PC-9 (cell line): ENCODE measurements around the gene TRAF3. TPM values are rescaled to one million over a fixed set of nuclear protein-coding genes. Genes with fewer than 3 reads are reported as not detected.

Source experiments
- BruUV-seq: library from RNA; stranded (reverse); fragments of 400-500 nt; replicated peaks from 2 replicates; lab custom pipeline; 2021; lab: Mats Ljungman, UMichigan
- CTCF ChIA-PET: fragments of 300-600 bp; sonication (Branson Sonifier 250); formaldehyde crosslinking; loops from one replicate; lab custom pipeline; 2022; ENCODE audit warnings: antibody characterized with exemption; lab: Charles Lee
- POLR2A ChIA-PET: fragments of 300-600 bp; sonication (Branson Sonifier 250); formaldehyde crosslinking; loops from one replicate; lab custom pipeline; 2022; ENCODE audit warnings: antibody characterized with exemption; ENCODE audit not compliant: unreplicated experiment; lab: Charles Lee
- DNase-seq, 2 experiments: peaks; one replicate each; pipeline versions ENCODE4 v3.0.0 to v3.0.0-alpha.2; 2015 to 2022; ENCODE audit warnings: mixed read lengths in 1 of 2
- H2AFZ ChIP-seq: fragments of 200-600 bp; sonication (generic); 2 replicates; pipeline ENCODE4 v1.8.1; 2017; ENCODE audit warnings: antibody characterized with exemption
- H3F3A ChIP-seq: fragments of 200-600 bp; sonication (generic); 2 replicates; pipeline ENCODE4 v1.8.1; 2017; ENCODE audit warnings: antibody characterized with exemption, mild to moderate bottlenecking, low read depth; ENCODE audit not compliant: insufficient read depth
- H3K27ac ChIP-seq: fragments of 200-600 bp; sonication (generic); 2 replicates; pipeline ENCODE4 v1.6.1; 2016; ENCODE audit warnings: mixed run types
- H3K27me3 ChIP-seq: fragments of 200-600 bp; sonication (generic); 2 replicates; pipeline ENCODE4 v1.6.1; 2016; ENCODE audit warnings: low read depth, mixed run types; ENCODE audit not compliant: insufficient read depth
- H3K36me3 ChIP-seq: fragments of 200-600 bp; sonication (generic); 2 replicates; pipeline ENCODE4 v1.6.1; 2016; ENCODE audit warnings: low read depth, mixed run types
- H3K4me1 ChIP-seq: fragments of 200-600 bp; sonication (generic); replicated peaks from 2 replicates; pipeline ENCODE4 v1.6.1; 2016; ENCODE audit warnings: mixed run types; ENCODE audit not compliant: insufficient read depth
- H3K4me2 ChIP-seq: fragments of 200-600 bp; sonication (generic); 2 replicates; pipeline ENCODE4 v1.6.1; 2017; ENCODE audit warnings: mixed run types
- H3K4me3 ChIP-seq: fragments of 200-600 bp; sonication (generic); 2 replicates; pipeline ENCODE4 v1.6.1; 2016; ENCODE audit warnings: mixed run types
- H3K79me2 ChIP-seq: fragments of 200-600 bp; sonication (generic); 2 replicates; pipeline ENCODE4 v1.6.1; 2017; ENCODE audit warnings: low read depth, mixed run types
- H3K9me2 ChIP-seq: fragments of 200-600 bp; sonication (generic); 2 replicates; pipeline ENCODE4 v1.8.1; 2017; ENCODE audit warnings: mild to moderate bottlenecking; ENCODE audit not compliant: insufficient read depth
- H3K9me3 ChIP-seq: fragments of 200-600 bp; sonication (generic); 2 replicates; pipeline ENCODE4 v1.8.1; 2016; ENCODE audit warnings: low read depth; ENCODE audit not compliant: insufficient read depth
- H4K20me1 ChIP-seq: fragments of 200-600 bp; sonication (generic); 2 replicates; pipeline ENCODE4 v1.8.1; 2017; ENCODE audit not compliant: insufficient read depth
- EZH2 ChIP-seq: fragments of 200-600 bp; sonication (generic); IDR thresholded peaks from 2 replicates; pipeline ENCODE4 v1.8.0; 2017; ENCODE audit warnings: antibody characterized with exemption, low read depth
- intact Hi-C: fragments of 100-400 bp; cut with micrococcal nuclease; formaldehyde crosslinking; loops from one replicate; pipeline ENCODE4 v1.10.0; 2022; ENCODE audit not compliant: unreplicated experiment
- total RNA-seq: library from RNA; stranded (reverse); gene quantifications from 2 replicates; pipeline ENCODE4 v1.2.3, GENCODE V29; 2021
- TF ChIP-seq, protein P1 (sequence below): fragments of 200-600 bp; sonication (generic); conservative IDR thresholded peaks from 2 replicates; pipeline ENCODE4 v1.6.1; 2017; ENCODE audit warnings: mixed run types, antibody characterized with exemption, mild to moderate bottlenecking, moderate library complexity

Gene TRAF3
- total RNA-seq, 1 experiment from 2014 or later, result 41.3 TPM

DNA sequence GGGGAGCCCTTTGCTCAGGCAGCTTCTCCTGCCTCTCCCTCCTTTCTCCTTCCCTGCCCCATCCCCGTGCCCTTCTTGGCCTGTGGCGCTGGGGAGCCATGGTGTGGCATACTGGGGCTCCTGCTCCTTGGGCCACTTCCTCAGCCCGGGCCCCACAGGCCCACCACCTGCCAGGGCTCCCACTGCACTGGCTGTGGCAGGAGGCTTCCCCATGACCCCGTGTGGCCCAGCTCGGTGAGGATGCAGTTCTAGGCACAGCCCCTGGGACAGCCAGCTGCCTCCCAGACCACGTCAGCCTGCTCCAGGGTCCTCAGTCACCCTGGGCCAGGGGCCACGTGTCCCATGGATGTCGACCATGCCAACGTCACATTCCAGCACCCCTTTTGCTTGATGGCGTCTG is 132.2 kb downstream of the TRAF3 start:
- no peaks in the 10 kb centered on the region for H3K9me3 ChIP-seq
- H3K4me2 ChIP-seq, result no peak overlapping the region
- H3K9me2 ChIP-seq, result no peaks in the 10 kb centered on the region
- no TSS peak for BruUV-seq
- H2AFZ ChIP-seq, result no peak overlapping the region
- no peaks in the 10 kb centered on the region for H4K20me1 ChIP-seq
- H3K4me3 ChIP-seq, result no peak overlapping the region
- CTCF ChIA-PET, result interaction anchor here (0.5 kb wide), 1 partner anchor 177 kb away, joined by 5 read pairs; no protein-coding TSS in a partner anchor
- H3K27ac ChIP-seq, result no peak overlapping the region
- TF ChIP-seq, protein P1, sequence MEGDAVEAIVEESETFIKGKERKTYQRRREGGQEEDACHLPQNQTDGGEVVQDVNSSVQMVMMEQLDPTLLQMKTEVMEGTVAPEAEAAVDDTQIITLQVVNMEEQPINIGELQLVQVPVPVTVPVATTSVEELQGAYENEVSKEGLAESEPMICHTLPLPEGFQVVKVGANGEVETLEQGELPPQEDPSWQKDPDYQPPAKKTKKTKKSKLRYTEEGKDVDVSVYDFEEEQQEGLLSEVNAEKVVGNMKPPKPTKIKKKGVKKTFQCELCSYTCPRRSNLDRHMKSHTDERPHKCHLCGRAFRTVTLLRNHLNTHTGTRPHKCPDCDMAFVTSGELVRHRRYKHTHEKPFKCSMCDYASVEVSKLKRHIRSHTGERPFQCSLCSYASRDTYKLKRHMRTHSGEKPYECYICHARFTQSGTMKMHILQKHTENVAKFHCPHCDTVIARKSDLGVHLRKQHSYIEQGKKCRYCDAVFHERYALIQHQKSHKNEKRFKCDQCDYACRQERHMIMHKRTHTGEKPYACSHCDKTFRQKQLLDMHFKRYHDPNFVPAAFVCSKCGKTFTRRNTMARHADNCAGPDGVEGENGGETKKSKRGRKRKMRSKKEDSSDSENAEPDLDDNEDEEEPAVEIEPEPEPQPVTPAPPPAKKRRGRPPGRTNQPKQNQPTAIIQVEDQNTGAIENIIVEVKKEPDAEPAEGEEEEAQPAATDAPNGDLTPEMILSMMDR, result no peak
- no peak for TF ChIP-seq EZH2
- 0 out of 2 replicates have a peak, but pooled peaks cover 9% of the 10 kb centered on the region for H3K36me3 ChIP-seq
- H3K27me3 ChIP-seq, result no peaks in the 10 kb centered on the region
- POLR2A ChIA-PET, result no interaction called here
- no peaks in the 10 kb centered on the region for H3K79me2 ChIP-seq
- DNase-seq, result no peak
- intact Hi-C loops, result no loop called here
- peaks cover 4% of the 10 kb centered on the region; the same call in 1 of the 2 replicates for H3F3A ChIP-seq
- no peaks in the 10 kb centered on the region for H3K4me1 ChIP-seq

DNA sequence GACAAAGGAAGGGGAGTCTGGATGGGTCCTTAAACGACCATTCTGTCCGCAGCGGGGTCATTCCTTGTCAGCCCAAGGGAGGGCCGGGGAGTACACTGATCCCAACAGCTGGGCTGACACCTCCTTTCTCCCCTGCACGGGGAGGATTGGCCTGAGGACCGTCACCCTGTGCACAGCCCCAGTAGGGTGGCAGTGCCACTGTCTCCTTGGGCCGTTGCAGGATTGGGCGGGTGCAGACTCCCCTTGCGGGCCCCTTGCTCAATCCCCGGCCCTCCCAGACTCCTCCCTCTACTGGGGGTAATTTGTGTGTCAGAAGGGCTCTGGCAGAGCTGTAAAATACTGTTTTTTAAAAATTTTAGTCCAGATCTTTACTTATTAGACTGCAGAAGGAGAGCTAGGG is 132.7 kb downstream of the TRAF3 start:
- H3K36me3 ChIP-seq, result 0 out of 2 replicates have a peak, but pooled peaks cover 9% of the 10 kb centered on the region
- H3K4me2 ChIP-seq, result no peak overlapping the region
- ChIA-PET CTCF (no interaction called here), POLR2A (no interaction called here)
- no peak overlapping the region for H3K27ac ChIP-seq
- intact Hi-C loops, result no loop called here
- BruUV-seq, result no TSS peak
- no peaks in the 10 kb centered on the region for H3K79me2 ChIP-seq
- no peaks in the 10 kb centered on the region for H3K9me2 ChIP-seq
- TF ChIP-seq, protein P1, result no peak
- TF ChIP-seq EZH2, result no peak
- no peaks in the 10 kb centered on the region for H3K9me3 ChIP-seq
- no peaks in the 10 kb centered on the region for H3K4me1 ChIP-seq
- no peaks in the 10 kb centered on the region for H3K27me3 ChIP-seq
- DNase-seq, result no peak
- H3F3A ChIP-seq, result peaks cover 4% of the 10 kb centered on the region; the same call in 1 of the 2 replicates
- no peak overlapping the region for H3K4me3 ChIP-seq
- H2AFZ ChIP-seq, result no peak overlapping the region
- H4K20me1 ChIP-seq, result no peaks in the 10 kb centered on the region

GRCh38 chr14:102910442-102910841 is 133.2 kb downstream of the TRAF3 start:
- Histone ChIP-seq H3K4me2 (no peak overlapping the region), H3K36me3 (0 out of 2 replicates have a peak, but pooled peaks cover 5% of the 10 kb centered on the region), H3K27me3 (no peaks in the 10 kb centered on the region), H3K9me2 (no peaks in the 10 kb centered on the region), H4K20me1 (no peaks in the 10 kb centered on the region), H3K9me3 (no peaks in the 10 kb centered on the region), H3K4me3 (no peak overlapping the region), H3F3A (peaks cover 4% of the 10 kb centered on the region; the same call in 1 of the 2 replicates), H3K27ac (no peak overlapping the region), H2AFZ (no peak overlapping the region), H3K4me1 (no peaks in the 10 kb centered on the region), H3K79me2 (no peaks in the 10 kb centered on the region)
- DNase-seq, result no peak
- TF ChIP-seq, protein P1, result no peak
- no peak for TF ChIP-seq EZH2
- no TSS peak for BruUV-seq
- ChIA-PET POLR2A (no interaction called here), CTCF (no interaction called here)
- intact Hi-C loops, result no loop called here
